OCI-LY7 (cell line): ENCODE results near the gene EEF1AKMT2. TPM values are rescaled to one million over a fixed set of nuclear protein-coding genes. Genes with fewer than 3 reads are reported as not detected.
"Not testable (repeated sequence)": the region's sequence is repeated elsewhere in the genome, so short reads cannot be mapped to it uniquely, and the experiment has no call there.

Experiments used
- BruUV-seq: library from RNA; stranded (reverse); fragments of 400-500 nt; replicated peaks from 2 replicates; lab custom pipeline; 2021; lab: Mats Ljungman, UMichigan
- CTCF ChIA-PET: fragments of 300-600 bp; sonication (Branson Sonifier 250); formaldehyde crosslinking; loops from one replicate; lab custom pipeline; 2022; ENCODE audit warnings: antibody characterized with exemption; ENCODE audit not compliant: unreplicated experiment; lab: Charles Lee
- POLR2A ChIA-PET: fragments of 300-600 bp; sonication (Branson Sonifier 250); formaldehyde crosslinking; loops from one replicate; lab custom pipeline; 2022; ENCODE audit warnings: antibody characterized with exemption; lab: Charles Lee
- DNase-seq: peaks from one replicate; pipeline ENCODE4 v3.0.0-alpha.2; 2015; ENCODE audit warnings: low spot score
- H2AFZ ChIP-seq: fragments of 200-600 bp; sonication (generic), shearing (Covaris generic); 2 replicates; pipeline ENCODE4 v1.6.1; 2014; ENCODE audit warnings: mild to moderate bottlenecking, antibody characterized with exemption, low read length, moderate library complexity
- H3K27ac ChIP-seq: fragments of 200-600 bp; sonication (generic); 2 replicates; pipeline ENCODE4 v1.5.1; 2014; ENCODE audit warnings: mixed run types, low read depth, mild to moderate bottlenecking, moderate library complexity, low read length, inconsistent platforms; ENCODE audit not compliant: poor library complexity, severe bottlenecking
- H3K36me3 ChIP-seq: fragments of 200-600 bp; sonication (generic); 2 replicates; pipeline ENCODE4 v1.6.1; 2014; ENCODE audit warnings: mild to moderate bottlenecking, antibody characterized with exemption, low read length, moderate library complexity, mixed read lengths; ENCODE audit not compliant: insufficient read depth
- H3K4me1 ChIP-seq: fragments of 200-600 bp; sonication (generic); 2 replicates; pipeline ENCODE4 v1.5.1; 2014; ENCODE audit warnings: mild to moderate bottlenecking, low read length; ENCODE audit not compliant: insufficient read depth, poor library complexity, severe bottlenecking
- H3K4me2 ChIP-seq: fragments of 200-600 bp; sonication (generic); 2 replicates; pipeline ENCODE4 v1.6.1; 2014; ENCODE audit warnings: mild to moderate bottlenecking, low read length
- H3K4me3 ChIP-seq: fragments of 200-600 bp; sonication (generic); 2 replicates; pipeline ENCODE4 v1.5.1; 2014; ENCODE audit warnings: mild to moderate bottlenecking, low read depth, low read length; ENCODE audit not compliant: poor library complexity, severe bottlenecking
- H3K79me2 ChIP-seq: fragments of 200-600 bp; sonication (generic); 2 replicates; pipeline ENCODE4 v1.6.1; 2016; ENCODE audit warnings: low read depth, mild to moderate bottlenecking, low read length, moderate library complexity, mixed read lengths; ENCODE audit not compliant: insufficient read depth
- H3K9me2 ChIP-seq: fragments of 200-600 bp; sonication (generic); 2 replicates; pipeline ENCODE4 v1.6.1; 2016; ENCODE audit warnings: mild to moderate bottlenecking, low read length, mixed read lengths; ENCODE audit not compliant: insufficient read depth
- H3K9me3 ChIP-seq: fragments of 200-600 bp; sonication (generic); 2 replicates; pipeline ENCODE4 v1.6.1; 2014; ENCODE audit warnings: mild to moderate bottlenecking, mixed run types, low read length, mixed read lengths
- H4K20me1 ChIP-seq: fragments of 200-600 bp; sonication (generic); 2 replicates; pipeline ENCODE4 v1.6.1; 2014; ENCODE audit warnings: mild to moderate bottlenecking, antibody characterized with exemption, low read length, moderate library complexity, mixed read lengths; ENCODE audit not compliant: insufficient read depth
- CTCF ChIP-seq: fragments of 200-600 bp; sonication (generic); conservative IDR thresholded peaks from 2 replicates; pipeline ENCODE4 v1.5.1; 2014; ENCODE audit warnings: mild to moderate bottlenecking, antibody characterized with exemption, low read length, moderate library complexity, mixed read lengths
- EZH2phosphoT487 ChIP-seq: fragments of 200-600 bp; sonication (generic); IDR thresholded peaks from 2 replicates; pipeline ENCODE4 v1.6.1; 2018; ENCODE audit warnings: low read depth, borderline replicate concordance, mild to moderate bottlenecking, mixed run types, antibody characterized with exemption, low read length, moderate library complexity, mixed read lengths
- intact Hi-C: fragments of 100-400 bp; cut with micrococcal nuclease; formaldehyde crosslinking; loops from one replicate; pipeline ENCODE4 v1.10.0; 2022; ENCODE audit not compliant: unreplicated experiment
- total RNA-seq, 2 experiments: library from RNA; depleted of rRNA in 1 of 2; stranded (reverse); fragments of >200 nt in 1 of 2; shearing (Covaris generic) in 1 of 2; gene quantifications; 2 replicates each; pipeline ENCODE4 v1.2.3, GENCODE V29; 2014 to 2022

EEF1AKMT2 gene
- total RNA-seq, 2 experiments from 2014 or later: 32.4 to 37.7 TPM

GRCh38 chr10:124747745-124748144 lies 43.9 kb downstream of the EEF1AKMT2 start:
- H3K4me3 ChIP-seq: no peak overlapping the region
- no peak overlapping the region for H2AFZ ChIP-seq
- peaks cover 25% of the 10 kb centered on the region; the same call in 1 of the 2 replicates for H3K36me3 ChIP-seq
- no TSS peak for BruUV-seq
- H3K4me2 ChIP-seq: no peak overlapping the region
- H3K4me1 ChIP-seq: peaks cover 16% of the 10 kb centered on the region
- no peaks in the 10 kb centered on the region for H4K20me1 ChIP-seq
- TF ChIP-seq EZH2phosphoT487 (no peak), CTCF (no peak)
- intact Hi-C loops: no loop called here
- no peak overlapping the region for H3K27ac ChIP-seq
- POLR2A ChIA-PET: interaction anchor here (1.0 to 2.3 kb wide), 5 partner anchors 10 to 235 kb away, joined by 3 to 16 read pairs (median 4); no protein-coding TSS in a partner anchor
- CTCF ChIA-PET: interaction anchor here (0.5 to 5.1 kb wide), 2 partner anchors 50 to 212 kb away, joined by 4 to 22 read pairs; no protein-coding TSS in a partner anchor
- no peaks in the 10 kb centered on the region for H3K9me2 ChIP-seq
- peaks cover 15% of the 10 kb centered on the region for H3K79me2 ChIP-seq
- DNase-seq: no peak
- no peaks in the 10 kb centered on the region for H3K9me3 ChIP-seq

DNA sequence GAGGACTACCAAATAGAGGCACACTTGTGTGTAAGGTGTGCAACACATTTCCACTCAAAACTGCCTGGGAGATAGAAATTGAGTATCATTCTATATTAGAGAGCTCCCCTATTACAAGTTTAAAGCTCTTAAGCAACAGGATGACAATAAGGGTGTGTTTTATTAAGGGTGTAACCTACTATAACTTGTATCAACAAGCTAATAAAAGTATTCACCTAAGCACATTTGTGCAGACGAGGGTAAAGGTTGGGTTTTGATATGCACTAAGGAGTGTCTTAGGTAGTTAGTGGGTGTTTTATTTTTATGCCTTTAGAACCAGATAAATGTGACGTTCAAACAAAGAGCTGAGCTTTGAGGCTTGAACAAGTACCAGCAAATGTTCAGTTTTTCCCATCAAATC lies 44.7 kb downstream of the EEF1AKMT2 start:
- POLR2A ChIA-PET: interaction anchor here (0.6 to 2.8 kb wide), 7 partner anchors 9 to 234 kb away, joined by 3 to 20 read pairs (median 4); no protein-coding TSS in a partner anchor
- no TSS peak for BruUV-seq
- no peak overlapping the region for H3K27ac ChIP-seq
- H4K20me1 ChIP-seq: no peaks in the 10 kb centered on the region
- CTCF ChIA-PET: interaction anchor here (5.1 kb wide), 1 partner anchor 212 kb away, joined by 22 read pairs; no protein-coding TSS in a partner anchor
- H3K4me1 ChIP-seq: peaks cover 17% of the 10 kb centered on the region
- no peaks in the 10 kb centered on the region for H3K9me3 ChIP-seq
- no peak for TF ChIP-seq EZH2phosphoT487
- TF ChIP-seq CTCF: no peak
- DNase-seq: no peak
- H3K4me2 ChIP-seq: no peak overlapping the region
- no peak overlapping the region for H3K4me3 ChIP-seq
- intact Hi-C loops: no loop called here
- peaks cover 23% of the 10 kb centered on the region for H3K79me2 ChIP-seq
- H3K36me3 ChIP-seq: peaks cover 25% of the 10 kb centered on the region; the same call in 1 of the 2 replicates
- H3K9me2 ChIP-seq: no peaks in the 10 kb centered on the region
- no peak overlapping the region for H2AFZ ChIP-seq

DNA sequence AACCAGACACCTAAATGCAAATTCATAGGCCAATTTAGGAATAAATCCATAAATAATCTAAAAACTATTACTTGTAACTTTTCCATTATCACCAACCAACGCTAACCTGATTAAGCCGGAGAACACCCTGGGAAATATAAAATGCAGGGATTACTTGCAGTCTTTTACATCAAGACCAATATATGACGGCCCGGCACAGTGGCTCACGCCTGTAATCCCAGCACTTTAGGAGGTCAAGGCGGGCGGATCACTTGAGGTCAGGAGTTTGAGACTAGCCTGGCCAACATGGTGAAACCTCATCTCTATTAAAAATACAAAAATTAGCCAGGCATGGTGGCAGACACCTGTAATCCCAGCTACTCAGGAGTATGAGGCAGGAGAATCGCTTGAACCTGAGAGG lies 45.2 kb downstream of the EEF1AKMT2 start:
- H3K4me3 ChIP-seq, DNase-seq, intact Hi-C loops, H3K4me2 ChIP-seq, H3K9me2 ChIP-seq, BruUV-seq, H3K9me3 ChIP-seq, H2AFZ ChIP-seq, H4K20me1 ChIP-seq, H3K27ac ChIP-seq: not testable (repeated sequence)
- ChIA-PET CTCF (interaction anchor here (5.1 kb wide), 1 partner anchor 211 kb away, joined by 22 read pairs; no protein-coding TSS in a partner anchor), POLR2A (interaction anchor here (0.6 to 2.8 kb wide), 10 partner anchors 9 to 208 kb away, joined by 3 to 20 read pairs (median 4); no protein-coding TSS in a partner anchor)
- Histone ChIP-seq H3K79me2 (peaks cover 28% of the 10 kb centered on the region), H3K4me1 (peaks cover 23% of the 10 kb centered on the region), H3K36me3 (peaks cover 25% of the 10 kb centered on the region; the same call in 1 of the 2 replicates)
